Measurements from ENCODE around the gene RPH3AL.

Gene RPH3AL

GRCh38 chr17:352421-353212 lies at the start of gene RPH3AL:
Gene RPH3AL (minus strand): TSS chr17:352807. CDS start chr17:327543, 25,264 bp downstream.
- ChIA-PET POLR2A (no interaction called here), CTCF (interaction anchor here (0.6 to 0.7 kb wide), 2 partner anchors 19 to 46 kb away, joined by 3 read pairs; no protein-coding TSS in a partner anchor)
- Histone ChIP-seq H3K27ac (ENCODE audit: extremely low read depth, low read depth, low read length) (peak within 1 kb of the TSS; percentile 49; the same call in 1 of the 2 replicates), H3K9me3 (ENCODE audit: control insufficient read depth, insufficient read depth, low read depth, low read length) (no peaks in the 10 kb centered on the region), H3K36me3 (ENCODE audit: control insufficient read depth in 2 of 2, insufficient read depth in 1 of 2, low read length in 2 of 2) (no peaks in the 10 kb centered on the region), H3K4me1 (ENCODE audit: control insufficient read depth, insufficient read depth, low read length) (peaks cover 13% of the 10 kb centered on the region), H3K4me3 (ENCODE audit: low read depth, low read length) (no peak within 1 kb of the TSS)
- TF ChIP-seq ZBTB44 (tag by site-specific recombination; IDR thresholded peaks at IDR 0.05) = no peak
- TF ChIP-seq ZNF768 (tag by site-specific recombination; IDR thresholded peaks at IDR 0.05) = no peak
- TF ChIP-seq ZNF558 (tag by site-specific recombination; IDR thresholded peaks at IDR 0.05) = no peak
- peak; percentile 54; the same call in 1 of the 2 replicates for TF ChIP-seq PATZ1 (tag by site-specific recombination; IDR thresholded peaks at IDR 0.05)
- no peak for TF ChIP-seq GLI4 (tag by site-specific recombination; IDR thresholded peaks at IDR 0.05)
- TF ChIP-seq ZNF776 (tag by site-specific recombination; IDR thresholded peaks at IDR 0.05; ENCODE audit: borderline replicate concordance) = no peak
- TF ChIP-seq ZNF426 (tag by site-specific recombination; IDR thresholded peaks at IDR 0.05) = no peak
- no peak for TF ChIP-seq ZNF292 (tag by site-specific recombination; IDR thresholded peaks at IDR 0.05; ENCODE audit: borderline replicate concordance, low read depth)
- TF ChIP-seq ZSCAN5A (tag by site-specific recombination; IDR thresholded peaks at IDR 0.05) = no peak
- peak; percentile 45; the same call in 1 of the 2 replicates for TF ChIP-seq ZNF561 (tag by site-specific recombination; IDR thresholded peaks at IDR 0.05; ENCODE audit: borderline replicate concordance)
- no peak for TF ChIP-seq ZFP3 (tag by site-specific recombination; IDR thresholded peaks at IDR 0.05; ENCODE audit: low read depth)
- no peak for TF ChIP-seq TCF7L2 (IDR thresholded peaks at IDR 0.05; ENCODE audit: borderline replicate concordance, low read depth, low read length)
- TF ChIP-seq ZNF148 (tag by site-specific recombination; IDR thresholded peaks at IDR 0.05; ENCODE audit: borderline replicate concordance) = no peak
- no peak for TF ChIP-seq ZSCAN4 (tag by site-specific recombination; IDR thresholded peaks at IDR 0.05)
- no peak for TF ChIP-seq ZNF174 (tag by site-specific recombination; IDR thresholded peaks at IDR 0.05)
- TF ChIP-seq HOXA7 (CRISPR knock-in tag; IDR thresholded peaks at IDR 0.05; ENCODE audit: borderline replicate concordance) = no peak
- TF ChIP-seq SALL2 (tag by site-specific recombination; IDR thresholded peaks at IDR 0.05; ENCODE audit: borderline replicate concordance) = no peak
- TF ChIP-seq SETDB1 (IDR thresholded peaks at IDR 0.05; ENCODE audit: insufficient read length, low read length) = peak; percentile 19
- TF ChIP-seq ZNF548 (tag by site-specific recombination; IDR thresholded peaks at IDR 0.05) = no peak
- no peak for TF ChIP-seq ZNF610 (tag by site-specific recombination; IDR thresholded peaks at IDR 0.05; ENCODE audit: borderline replicate concordance)
- no peak for TF ChIP-seq ZNF585B (tag by site-specific recombination; IDR thresholded peaks at IDR 0.05)
- TF ChIP-seq ZNF335 (tag by site-specific recombination; conservative IDR thresholded peaks at IDR 0.05) = peak; percentile 95
- TF ChIP-seq BCL11B (tag by site-specific recombination; IDR thresholded peaks at IDR 0.05; ENCODE audit: low read depth) = no peak
- TF ChIP-seq HOXC10 (CRISPR knock-in tag; IDR thresholded peaks at IDR 0.05) = no peak
- no peak for TF ChIP-seq MEIS1 (CRISPR knock-in tag; IDR thresholded peaks at IDR 0.05; ENCODE audit: borderline replicate concordance)
- TF ChIP-seq ZNF521 (tag by site-specific recombination; IDR thresholded peaks at IDR 0.05) = no peak
- no peak for TF ChIP-seq ZNF501 (tag by site-specific recombination; IDR thresholded peaks at IDR 0.05)
- no peak for TF ChIP-seq ZNF660 (tag by site-specific recombination; IDR thresholded peaks at IDR 0.05)
- TF ChIP-seq ZNF112 (tag by site-specific recombination; IDR thresholded peaks at IDR 0.05) = no peak
- no peak for TF ChIP-seq ZNF184 (tag by site-specific recombination; IDR thresholded peaks at IDR 0.05)
